Adrenal gland (tissue), 5 donors: ENCODE measurements around the gene DAB2IP.
A peak's percentile ranks its signal among the peaks of the same experiment; 100 is the strongest.

Experiments used
- POLR2A ChIP-seq, 2 donors: fragments of 450-650 bp; IDR thresholded peaks; one replicate each; pipeline ENCODE4 v1.6.1; 2017; ENCODE audit warnings: antibody characterized with exemption in 2 of 2, mild to moderate bottlenecking in 2 of 2, moderate library complexity in 1 of 2
- TF ChIP-seq, protein P1 (sequence below), 6 experiments: fragments of 450-650 bp in 4 of 6; fragments of 200-600 bp in 2 of 6; sonication (generic) in 1 of 6; IDR thresholded peaks; 1 replicate in 5 of 6; 2 replicates in 1 of 6; pipeline versions ENCODE4 v1.5.1 to v1.8.0; 2016 to 2021; ENCODE audit warnings: antibody characterized with exemption in 6 of 6, mild to moderate bottlenecking in 2 of 6, moderate library complexity in 1 of 6
- donor health status: DM: no; HTN: no; CAD: no.

DNA sequence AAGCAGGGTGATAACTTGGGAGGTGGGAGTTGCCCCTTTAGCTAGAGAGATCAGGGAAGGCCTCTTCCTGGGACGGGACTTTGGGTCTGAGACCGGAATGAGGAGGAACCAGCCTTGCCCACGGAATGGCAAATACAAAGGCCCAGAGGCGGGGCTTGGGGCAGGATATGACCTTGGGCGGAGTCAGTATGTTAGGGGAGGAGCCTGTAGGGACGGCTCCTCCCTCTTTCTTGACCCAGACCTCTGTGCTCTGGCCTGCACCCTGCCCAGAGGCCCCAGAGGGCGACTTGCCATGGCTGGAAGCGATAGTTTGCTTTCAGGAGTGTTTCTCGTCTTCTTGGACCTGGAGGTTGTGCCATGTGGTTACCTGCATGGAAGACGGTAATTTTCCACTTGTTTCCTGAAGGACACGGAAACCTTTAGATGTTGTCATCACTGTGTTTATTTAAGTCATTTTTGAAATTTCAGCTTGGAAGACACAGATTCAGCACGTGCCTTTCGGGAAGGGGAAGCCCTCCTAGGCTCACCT, 85.6 kb downstream of the DAB2IP start:
- TF ChIP-seq, protein P1, sequence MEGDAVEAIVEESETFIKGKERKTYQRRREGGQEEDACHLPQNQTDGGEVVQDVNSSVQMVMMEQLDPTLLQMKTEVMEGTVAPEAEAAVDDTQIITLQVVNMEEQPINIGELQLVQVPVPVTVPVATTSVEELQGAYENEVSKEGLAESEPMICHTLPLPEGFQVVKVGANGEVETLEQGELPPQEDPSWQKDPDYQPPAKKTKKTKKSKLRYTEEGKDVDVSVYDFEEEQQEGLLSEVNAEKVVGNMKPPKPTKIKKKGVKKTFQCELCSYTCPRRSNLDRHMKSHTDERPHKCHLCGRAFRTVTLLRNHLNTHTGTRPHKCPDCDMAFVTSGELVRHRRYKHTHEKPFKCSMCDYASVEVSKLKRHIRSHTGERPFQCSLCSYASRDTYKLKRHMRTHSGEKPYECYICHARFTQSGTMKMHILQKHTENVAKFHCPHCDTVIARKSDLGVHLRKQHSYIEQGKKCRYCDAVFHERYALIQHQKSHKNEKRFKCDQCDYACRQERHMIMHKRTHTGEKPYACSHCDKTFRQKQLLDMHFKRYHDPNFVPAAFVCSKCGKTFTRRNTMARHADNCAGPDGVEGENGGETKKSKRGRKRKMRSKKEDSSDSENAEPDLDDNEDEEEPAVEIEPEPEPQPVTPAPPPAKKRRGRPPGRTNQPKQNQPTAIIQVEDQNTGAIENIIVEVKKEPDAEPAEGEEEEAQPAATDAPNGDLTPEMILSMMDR (IDR thresholded peaks at IDR 0.05): no peak
- TF ChIP-seq POLR2A (IDR thresholded peaks at IDR 0.05): peak in 1 of 2 donors; percentile 49
